ENCODE data around the gene DHX16.

The DHX16 gene

DNA sequence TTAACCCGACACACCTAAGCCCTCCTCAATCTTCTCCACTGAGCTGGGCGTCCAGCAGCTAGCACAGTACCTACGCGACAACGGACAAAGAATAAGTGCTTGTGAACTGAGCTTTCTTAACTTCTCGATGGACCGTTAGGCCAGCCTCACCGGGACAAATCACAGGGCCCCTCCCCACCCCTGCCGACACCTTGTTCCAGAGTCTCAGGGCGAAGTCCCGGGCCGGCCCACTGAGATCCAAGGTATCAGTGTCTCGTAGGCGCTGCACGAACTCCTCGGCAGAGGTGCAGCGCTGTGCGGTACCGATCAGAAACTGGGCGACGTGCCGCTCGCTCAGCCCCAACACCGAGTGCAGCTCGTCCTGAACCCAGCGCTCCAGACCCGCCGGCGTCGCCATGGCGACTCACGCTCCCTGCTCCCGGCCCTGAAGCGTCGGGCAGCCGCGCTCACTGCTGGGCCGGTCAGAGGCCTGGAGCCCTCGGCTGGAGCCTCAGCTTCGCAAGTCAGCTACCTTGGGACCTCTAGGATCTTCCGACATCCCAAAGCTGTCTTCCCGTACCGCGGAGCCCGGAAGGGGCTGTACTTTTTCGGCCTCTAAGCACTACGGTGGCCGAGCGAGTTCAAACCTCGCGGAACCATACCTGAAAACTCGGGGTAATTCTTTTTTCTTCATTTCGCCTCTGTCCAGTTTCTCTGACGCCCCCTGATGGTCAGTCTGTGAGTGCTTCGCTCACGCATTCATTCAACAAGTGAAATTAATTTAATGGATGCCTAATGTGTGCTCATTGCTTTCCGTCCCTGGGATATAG is at the start of gene DHX16:
Gene DHX16 (minus strand): TSS at position 562 of the 809 bp plus-strand sequence. CDS start 165 bp downstream, at position 397.
- TF ChIP-seq, protein P1, sequence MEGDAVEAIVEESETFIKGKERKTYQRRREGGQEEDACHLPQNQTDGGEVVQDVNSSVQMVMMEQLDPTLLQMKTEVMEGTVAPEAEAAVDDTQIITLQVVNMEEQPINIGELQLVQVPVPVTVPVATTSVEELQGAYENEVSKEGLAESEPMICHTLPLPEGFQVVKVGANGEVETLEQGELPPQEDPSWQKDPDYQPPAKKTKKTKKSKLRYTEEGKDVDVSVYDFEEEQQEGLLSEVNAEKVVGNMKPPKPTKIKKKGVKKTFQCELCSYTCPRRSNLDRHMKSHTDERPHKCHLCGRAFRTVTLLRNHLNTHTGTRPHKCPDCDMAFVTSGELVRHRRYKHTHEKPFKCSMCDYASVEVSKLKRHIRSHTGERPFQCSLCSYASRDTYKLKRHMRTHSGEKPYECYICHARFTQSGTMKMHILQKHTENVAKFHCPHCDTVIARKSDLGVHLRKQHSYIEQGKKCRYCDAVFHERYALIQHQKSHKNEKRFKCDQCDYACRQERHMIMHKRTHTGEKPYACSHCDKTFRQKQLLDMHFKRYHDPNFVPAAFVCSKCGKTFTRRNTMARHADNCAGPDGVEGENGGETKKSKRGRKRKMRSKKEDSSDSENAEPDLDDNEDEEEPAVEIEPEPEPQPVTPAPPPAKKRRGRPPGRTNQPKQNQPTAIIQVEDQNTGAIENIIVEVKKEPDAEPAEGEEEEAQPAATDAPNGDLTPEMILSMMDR (IDR thresholded peaks at IDR 0.05) = peak; percentile 83

- TF ChIP-seq, protein P1 (IDR thresholded peaks at IDR 0.05) = no peak; the same call in 1 of the 2 replicates
Measured at GRCh38 chr6:30721198-30722024, 48.6 kb upstream of the DHX16 start.

DNA sequence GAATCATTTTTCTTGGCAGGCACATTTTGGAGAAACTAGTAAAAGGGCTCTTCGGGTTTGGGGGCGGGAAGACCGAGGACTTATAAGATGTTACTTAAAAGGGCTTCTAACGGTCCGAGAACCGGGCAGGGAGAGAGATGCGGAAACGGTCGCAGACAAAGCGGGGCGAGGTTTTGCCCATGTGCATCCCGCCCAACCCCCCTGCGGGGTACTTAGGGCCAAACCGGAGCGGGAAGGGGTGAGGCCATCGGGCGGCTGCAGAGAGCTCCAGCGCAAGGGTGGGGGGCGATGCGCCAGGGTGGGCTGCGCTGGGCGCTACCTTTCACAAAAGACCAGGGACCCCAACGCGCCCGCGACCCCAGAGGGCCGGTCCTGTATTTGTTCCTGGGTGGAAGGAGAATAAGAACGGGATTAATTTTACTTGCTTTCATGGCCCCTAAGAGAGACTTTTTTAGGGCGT is 48.0 kb upstream of the DHX16 start:
- TF ChIP-seq, protein P1 (IDR thresholded peaks at IDR 0.05) = no peak

- TF ChIP-seq, protein P1 (IDR thresholded peaks at IDR 0.05) = no peak
Measured at GRCh38 chr6:30719791-30720737, 47.3 kb upstream of the DHX16 start, which contains the start of gene TUBB. TUBB (plus strand) TSS chr6:30720352; CDS start chr6:30720507, 155 bp downstream.

- TF ChIP-seq, protein P1 (IDR thresholded peaks at IDR 0.05) = no peak
Measured at GRCh38 chr6:30719356-30719755, 46.5 kb upstream of the DHX16 start.

- TF ChIP-seq, protein P1 (IDR thresholded peaks at IDR 0.05) = no peak
Measured at GRCh38 chr6:30717129-30717844, 44.5 kb upstream of the DHX16 start, which contains the start of gene MDC1. MDC1 (minus strand) TSS chr6:30717281; CDS start chr6:30715175, 2,106 bp downstream.

Data from LNCAP (cell line).